Fibroblast of pulmonary artery (primary cell): ENCODE measurements around the gene GXYLT1.
A peak's percentile ranks its signal among the peaks of the same experiment; 100 is the strongest.

Source experiments
- DNase-seq: peaks from one replicate; pipeline ENCODE4 v3.0.0-alpha.2; 2010; ENCODE audit warnings: low read depth
- H3K4me3 ChIP-seq: replicated peaks from 2 replicates; pipeline ENCODE4 v1.5.1; 2011; ENCODE audit warnings: low read depth, mild to moderate bottlenecking, control low read depth, low read length, moderate library complexity
- TF ChIP-seq, protein P1 (sequence below): IDR thresholded peaks from 2 replicates; pipeline ENCODE4 v1.5.1; 2011; ENCODE audit warnings: mild to moderate bottlenecking, control low read depth, low read length, inconsistent platforms; ENCODE audit errors: missing control alignments

Gene GXYLT1

DNA sequence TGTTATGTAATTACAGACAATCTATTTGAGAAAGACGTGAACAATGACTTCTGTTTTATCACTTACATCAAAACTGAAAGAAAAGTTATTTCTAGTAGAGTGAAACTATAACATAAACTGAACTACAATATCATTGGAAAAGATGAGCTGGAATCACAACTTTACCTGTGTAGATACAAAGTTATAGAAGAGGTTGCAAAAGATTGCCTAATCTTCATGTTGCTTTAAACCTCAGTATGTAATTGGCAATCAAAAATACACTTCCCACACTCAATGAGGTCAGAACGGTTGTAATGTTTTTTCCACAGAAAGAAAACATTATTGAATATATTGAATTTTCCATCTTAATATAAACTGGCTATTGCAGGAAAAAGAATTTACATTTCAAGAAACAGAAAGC, 37.7 kb upstream of the GXYLT1 start:
- TF ChIP-seq, protein P1, sequence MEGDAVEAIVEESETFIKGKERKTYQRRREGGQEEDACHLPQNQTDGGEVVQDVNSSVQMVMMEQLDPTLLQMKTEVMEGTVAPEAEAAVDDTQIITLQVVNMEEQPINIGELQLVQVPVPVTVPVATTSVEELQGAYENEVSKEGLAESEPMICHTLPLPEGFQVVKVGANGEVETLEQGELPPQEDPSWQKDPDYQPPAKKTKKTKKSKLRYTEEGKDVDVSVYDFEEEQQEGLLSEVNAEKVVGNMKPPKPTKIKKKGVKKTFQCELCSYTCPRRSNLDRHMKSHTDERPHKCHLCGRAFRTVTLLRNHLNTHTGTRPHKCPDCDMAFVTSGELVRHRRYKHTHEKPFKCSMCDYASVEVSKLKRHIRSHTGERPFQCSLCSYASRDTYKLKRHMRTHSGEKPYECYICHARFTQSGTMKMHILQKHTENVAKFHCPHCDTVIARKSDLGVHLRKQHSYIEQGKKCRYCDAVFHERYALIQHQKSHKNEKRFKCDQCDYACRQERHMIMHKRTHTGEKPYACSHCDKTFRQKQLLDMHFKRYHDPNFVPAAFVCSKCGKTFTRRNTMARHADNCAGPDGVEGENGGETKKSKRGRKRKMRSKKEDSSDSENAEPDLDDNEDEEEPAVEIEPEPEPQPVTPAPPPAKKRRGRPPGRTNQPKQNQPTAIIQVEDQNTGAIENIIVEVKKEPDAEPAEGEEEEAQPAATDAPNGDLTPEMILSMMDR: no peak

DNA sequence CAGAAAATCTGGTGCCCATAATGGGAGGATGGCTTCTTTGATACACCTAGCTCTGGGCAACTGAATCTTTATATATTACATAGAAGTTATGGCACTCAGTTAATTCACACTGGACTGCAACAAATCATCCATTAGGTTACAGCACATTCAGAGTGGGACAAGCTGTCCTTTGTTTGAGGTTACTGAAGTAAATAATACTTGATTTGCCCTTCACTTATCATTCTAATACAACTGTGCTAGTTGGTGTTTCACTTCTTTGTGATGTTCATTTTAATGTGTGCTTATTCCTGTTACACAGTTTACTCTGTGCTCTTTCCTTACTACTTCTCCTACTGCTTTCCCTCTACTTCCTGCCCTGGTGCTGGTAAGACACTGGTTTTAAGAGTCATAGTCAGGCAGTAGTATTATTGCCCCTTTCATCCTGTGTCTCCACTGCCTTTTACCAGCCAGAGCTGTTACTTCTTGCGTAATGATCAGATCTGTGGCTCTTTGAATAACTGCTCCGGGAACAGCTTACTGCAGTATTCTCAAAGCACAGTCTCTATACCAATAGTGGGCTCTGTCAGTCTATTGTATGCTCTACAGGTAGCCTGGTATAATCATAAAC, 36.4 kb upstream of the GXYLT1 start:
- no peak overlapping the region for H3K4me3 ChIP-seq
- TF ChIP-seq, protein P1: no peak
- peak; percentile 56 for DNase-seq

More for the DNA sequence above, 37.7 kb upstream of the GXYLT1 start:
- no peak overlapping the region for H3K4me3 ChIP-seq
- no peak for DNase-seq

DNA sequence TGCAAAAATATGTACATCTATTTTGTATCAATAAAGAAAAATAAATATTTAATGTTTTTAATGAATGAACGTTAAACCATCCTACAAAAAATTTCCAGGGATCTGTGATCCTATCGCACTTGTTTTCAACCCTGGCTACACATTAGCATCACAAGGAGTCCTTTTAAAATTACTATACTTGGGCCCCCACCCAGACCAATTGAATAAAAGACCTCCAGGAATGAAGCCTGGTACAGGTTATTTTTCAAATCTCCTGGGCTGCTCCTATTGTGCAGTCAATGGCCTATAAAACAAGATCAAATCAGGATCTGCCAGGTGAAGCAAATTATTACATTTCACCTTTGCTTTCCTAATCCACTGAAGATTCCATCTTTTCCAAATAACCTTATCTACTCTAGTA, 33.4 kb upstream of the GXYLT1 start:
- TF ChIP-seq, protein P1: no peak
- no peak overlapping the region for H3K4me3 ChIP-seq
- no peak for DNase-seq

DNA sequence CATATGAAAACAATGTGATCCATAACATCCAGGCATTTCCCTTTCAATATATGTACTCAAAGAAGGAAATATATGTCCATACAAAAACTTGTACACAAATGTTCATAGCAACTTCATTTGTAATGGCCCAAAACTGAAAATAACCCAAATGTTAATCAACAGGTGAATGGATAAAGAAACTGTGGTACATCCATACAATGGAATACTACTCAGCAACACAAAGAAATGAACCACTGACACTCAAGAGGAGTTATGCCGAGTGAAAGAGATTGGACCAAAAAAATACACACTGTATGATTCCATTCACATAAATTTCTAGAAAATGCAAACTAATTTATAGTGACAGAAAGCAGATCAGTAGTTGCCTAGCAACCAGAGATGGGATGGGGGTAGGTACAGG, 30.3 kb upstream of the GXYLT1 start:
- no peak overlapping the region for H3K4me3 ChIP-seq
- DNase-seq: no peak
- TF ChIP-seq, protein P1: no peak

DNA sequence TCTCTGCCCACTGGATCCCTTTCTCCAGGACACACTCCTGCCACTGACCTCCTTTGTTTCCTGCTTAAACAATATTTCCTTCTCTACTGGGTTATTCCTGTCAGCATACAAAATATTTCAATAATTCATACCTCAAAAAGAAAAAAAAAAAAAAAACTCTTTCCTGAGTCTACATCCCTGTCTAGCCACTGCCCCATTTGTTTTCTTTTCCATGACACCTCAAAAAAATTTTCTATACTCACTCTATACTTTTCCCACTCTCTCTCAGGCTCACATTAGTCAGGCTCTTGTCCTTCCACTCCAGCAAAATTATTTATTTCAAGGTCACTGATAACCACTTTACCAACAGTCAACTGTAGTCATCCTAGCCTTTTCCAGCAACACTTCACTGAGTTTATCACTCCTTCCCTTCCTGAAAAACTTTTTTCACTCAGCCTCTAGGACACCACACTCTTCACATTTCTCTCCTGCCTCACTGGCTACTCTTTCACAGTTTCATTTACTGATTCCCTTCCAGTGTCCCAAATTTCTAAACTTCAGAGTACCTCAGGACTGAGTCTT, 29.4 kb upstream of the GXYLT1 start:
- TF ChIP-seq, protein P1: no peak
- H3K4me3 ChIP-seq: no peak overlapping the region
- no peak for DNase-seq

DNA sequence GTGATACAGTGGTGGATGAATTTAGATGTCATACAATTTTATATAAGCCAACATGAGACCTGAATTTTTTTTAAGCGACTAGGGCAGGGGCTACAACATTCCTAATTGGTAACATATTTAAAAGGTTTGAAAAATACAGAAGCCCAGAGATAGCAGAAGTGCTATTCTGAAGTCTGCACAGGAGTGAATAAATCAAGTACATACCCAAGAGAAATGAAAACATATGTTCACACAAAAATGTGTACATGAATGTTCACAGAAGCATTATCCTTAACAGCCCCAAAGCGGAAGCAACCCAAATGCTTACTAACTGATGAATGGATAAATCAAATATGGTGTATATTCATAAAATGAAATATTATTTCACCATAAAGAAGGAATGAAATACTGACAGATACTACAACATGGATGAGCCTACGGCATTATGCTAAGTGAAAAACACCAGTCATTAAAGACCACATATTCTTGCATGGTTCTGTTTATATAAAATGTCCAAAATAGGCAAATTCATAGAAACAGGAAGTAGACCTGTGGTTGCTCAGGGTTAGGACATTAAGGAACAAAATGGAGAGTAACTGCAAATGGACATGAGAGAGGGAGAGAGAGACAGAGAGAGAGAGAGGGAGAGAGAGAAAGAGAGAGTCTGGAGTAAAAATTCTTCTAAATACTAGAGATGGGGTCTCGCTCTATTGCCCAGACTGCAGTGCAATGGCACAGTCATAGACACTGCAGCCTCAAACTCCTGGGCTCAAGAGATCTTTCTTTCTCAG, 28.0 kb upstream of the GXYLT1 start:
- H3K4me3 ChIP-seq: no peak overlapping the region
- TF ChIP-seq, protein P1: no peak
- DNase-seq: no peak
